Ectodermal cell (in vitro differentiated cells): ENCODE results near the gene PCDHGB1.
"Not testable (repeated sequence)": the region's sequence is repeated elsewhere in the genome, so short reads cannot be mapped to it uniquely, and the experiment has no call there.

Experiments used
- H3K27ac ChIP-seq: 2 replicates; pipeline ENCODE4 v1.7.0; 2013; ENCODE audit warnings: mild to moderate bottlenecking, low read depth, low read length; ENCODE audit not compliant: insufficient read depth, poor library complexity, severe bottlenecking
- H3K27me3 ChIP-seq: 2 replicates; pipeline ENCODE4 v1.7.0; 2013; ENCODE audit warnings: mild to moderate bottlenecking, low read length; ENCODE audit not compliant: insufficient read depth, control insufficient read depth, poor library complexity, severe bottlenecking
- H3K36me3 ChIP-seq: one replicate; pipeline ENCODE4 v1.7.0; 2013; ENCODE audit warnings: low read length; ENCODE audit not compliant: control insufficient read depth, insufficient read depth
- H3K4me1 ChIP-seq: one replicate; pipeline ENCODE4 v1.7.0; 2013; ENCODE audit warnings: low read length; ENCODE audit not compliant: control insufficient read depth, insufficient read depth
- H3K4me3 ChIP-seq: 2 replicates; pipeline ENCODE4 v1.7.0; 2013; ENCODE audit warnings: low read depth, low read length, control low read depth; ENCODE audit not compliant: insufficient read depth
- H3K9me3 ChIP-seq: 2 replicates; pipeline ENCODE4 v1.7.0; 2013; ENCODE audit warnings: mild to moderate bottlenecking, low read length, moderate library complexity; ENCODE audit not compliant: control insufficient read depth
- WGBS, 2 experiments: methylation state at CpG; one replicate each; pipeline ENCODE4 v1.1.7; 2013; ENCODE audit warnings: missing lambda C conversion rate in 2 of 2; 5-methylcytosine and 5-hydroxymethylcytosine counted together

The PCDHGB1 gene

GRCh38 chr5:141345327-141345726, 4.6 kb upstream of the PCDHGB1 start:
- no peaks in the 10 kb centered on the region for H3K4me1 ChIP-seq
- no peak overlapping the region for H3K4me3 ChIP-seq
- no peak overlapping the region for H3K27ac ChIP-seq
- H3K9me3 ChIP-seq, result peaks cover 7% of the 10 kb centered on the region
- WGBS, 2 experiments, result 93% methylated on average over 20 of the region's 20 CpGs
- H3K27me3 ChIP-seq, result no peaks in the 10 kb centered on the region
- no peaks in the 10 kb centered on the region for H3K36me3 ChIP-seq

GRCh38 chr5:141346017-141346416, 3.9 kb upstream of the PCDHGB1 start:
- H3K9me3 ChIP-seq, H3K4me3 ChIP-seq, H3K27ac ChIP-seq, H3K36me3 ChIP-seq, H3K4me1 ChIP-seq, H3K27me3 ChIP-seq: not testable (repeated sequence)
- WGBS, 2 experiments, result 94% methylated on average over 20 to 26 of the region's 35 CpGs

- Histone ChIP-seq H3K27me3 (no peaks in the 10 kb centered on the region), H3K9me3 (peaks cover 2% of the 10 kb centered on the region), H3K27ac (no peak overlapping the region), H3K4me3 (no peak overlapping the region), H3K4me1 (no peaks in the 10 kb centered on the region), H3K36me3 (no peaks in the 10 kb centered on the region)
- WGBS, 2 experiments, result 95 to 96% methylated on average over 28 to 30 of the region's 36 CpGs
Measured at GRCh38 chr5:141351591-141351990, 1.7 kb downstream of the PCDHGB1 start.

DNA sequence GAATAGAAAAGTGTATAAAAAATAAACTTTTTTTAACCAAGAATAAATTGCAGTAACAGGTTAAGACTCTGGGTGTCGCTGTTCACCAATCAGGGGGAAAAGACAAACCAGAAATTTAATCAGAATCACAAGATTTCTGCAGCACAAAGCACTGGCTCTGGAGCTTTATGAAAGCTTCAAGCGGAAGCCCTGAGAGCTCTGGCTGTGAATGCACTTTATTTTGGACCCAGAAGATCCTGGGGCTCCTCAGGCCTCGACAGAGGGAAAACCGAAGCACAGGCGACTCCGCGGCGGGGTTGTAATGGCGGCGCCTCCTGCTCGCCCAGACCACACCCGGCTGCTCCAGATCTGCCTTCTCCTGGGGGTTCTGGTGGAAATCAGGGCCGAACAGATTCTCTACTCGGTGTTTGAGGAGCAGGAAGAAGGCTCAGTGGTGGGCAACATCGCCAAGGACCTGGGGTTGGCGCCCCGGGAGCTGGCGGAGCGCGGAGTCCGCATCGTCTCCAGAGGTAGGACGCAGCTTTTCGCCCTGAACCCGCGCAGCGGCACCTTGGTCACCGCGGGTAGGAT, 5.1 kb downstream of the PCDHGB1 start, which contains the start of gene PCDHGA4:
TSS of gene PCDHGA4 (plus strand) at position 122 of the 570 bp plus-strand sequence. CDS start at position 209, 87 bp downstream.
- Histone ChIP-seq H3K36me3 (no peaks in the 10 kb centered on the region), H3K4me1 (no peaks in the 10 kb centered on the region), H3K9me3 (peaks cover 2% of the 10 kb centered on the region), H3K27ac (no peak within 1 kb of the TSS), H3K27me3 (no peaks in the 10 kb centered on the region), H3K4me3 (no peak within 1 kb of the TSS)
- 94% methylated on average over 29 of the region's 29 CpGs for WGBS, 2 experiments

DNA sequence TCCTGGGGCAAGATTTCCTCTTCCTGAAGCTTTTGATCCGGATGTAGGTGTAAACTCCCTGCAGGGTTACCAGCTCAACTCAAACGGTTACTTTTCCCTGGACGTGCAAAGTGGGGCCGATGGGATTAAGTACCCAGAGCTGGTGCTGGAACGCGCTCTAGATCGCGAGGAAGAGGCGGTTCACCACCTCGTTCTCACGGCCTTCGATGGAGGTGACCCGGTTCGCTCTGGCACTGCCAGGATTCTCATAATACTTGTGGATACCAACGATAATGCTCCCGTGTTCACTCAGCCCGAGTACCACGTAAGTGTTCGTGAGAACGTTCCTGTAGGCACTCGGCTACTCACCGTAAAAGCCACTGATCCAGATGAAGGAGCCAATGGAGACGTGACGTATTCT, 5.7 kb downstream of the PCDHGB1 start:
- 96 to 97% methylated on average over 24 of the region's 24 CpGs for WGBS, 2 experiments
- H3K27ac ChIP-seq, result no peak overlapping the region
- no peak overlapping the region for H3K4me3 ChIP-seq
- no peaks in the 10 kb centered on the region for H3K27me3 ChIP-seq
- peaks cover 5% of the 10 kb centered on the region for H3K9me3 ChIP-seq
- H3K4me1 ChIP-seq, result no peaks in the 10 kb centered on the region
- H3K36me3 ChIP-seq, result no peaks in the 10 kb centered on the region

GRCh38 chr5:141356133-141356532, 6.2 kb downstream of the PCDHGB1 start:
- Histone ChIP-seq H3K4me3 (no peak overlapping the region), H3K9me3 (peaks cover 5% of the 10 kb centered on the region), H3K27ac (no peak overlapping the region), H3K36me3 (no peaks in the 10 kb centered on the region), H3K4me1 (no peaks in the 10 kb centered on the region), H3K27me3 (no peaks in the 10 kb centered on the region)
- 90% methylated on average over 5 of the region's 5 CpGs for WGBS, 2 experiments

DNA sequence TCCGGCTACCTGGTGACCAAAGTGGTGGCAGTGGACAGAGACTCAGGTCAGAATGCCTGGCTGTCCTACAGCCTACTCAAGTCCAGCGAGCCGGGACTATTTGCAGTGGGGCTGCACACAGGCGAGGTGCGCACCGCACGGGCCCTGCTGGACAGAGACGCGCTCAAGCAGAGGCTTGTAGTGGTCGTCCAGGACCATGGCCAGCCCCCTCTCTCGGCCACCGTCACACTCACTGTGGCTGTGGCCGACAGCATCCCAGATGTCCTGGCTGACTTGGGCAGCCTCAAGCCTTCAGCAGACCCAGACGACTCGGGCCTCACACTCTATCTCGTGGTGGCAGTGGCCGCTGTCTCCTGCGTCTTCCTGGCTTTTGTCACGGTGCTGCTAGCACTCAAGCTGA, 7.1 kb downstream of the PCDHGB1 start:
- Histone ChIP-seq H3K4me3 (no peak overlapping the region), H3K9me3 (peaks cover 5% of the 10 kb centered on the region), H3K27ac (no peak overlapping the region), H3K4me1 (no peaks in the 10 kb centered on the region), H3K36me3 (no peaks in the 10 kb centered on the region), H3K27me3 (no peaks in the 10 kb centered on the region)
- 95% methylated on average over 19 of the region's 19 CpGs for WGBS, 2 experiments

DNA sequence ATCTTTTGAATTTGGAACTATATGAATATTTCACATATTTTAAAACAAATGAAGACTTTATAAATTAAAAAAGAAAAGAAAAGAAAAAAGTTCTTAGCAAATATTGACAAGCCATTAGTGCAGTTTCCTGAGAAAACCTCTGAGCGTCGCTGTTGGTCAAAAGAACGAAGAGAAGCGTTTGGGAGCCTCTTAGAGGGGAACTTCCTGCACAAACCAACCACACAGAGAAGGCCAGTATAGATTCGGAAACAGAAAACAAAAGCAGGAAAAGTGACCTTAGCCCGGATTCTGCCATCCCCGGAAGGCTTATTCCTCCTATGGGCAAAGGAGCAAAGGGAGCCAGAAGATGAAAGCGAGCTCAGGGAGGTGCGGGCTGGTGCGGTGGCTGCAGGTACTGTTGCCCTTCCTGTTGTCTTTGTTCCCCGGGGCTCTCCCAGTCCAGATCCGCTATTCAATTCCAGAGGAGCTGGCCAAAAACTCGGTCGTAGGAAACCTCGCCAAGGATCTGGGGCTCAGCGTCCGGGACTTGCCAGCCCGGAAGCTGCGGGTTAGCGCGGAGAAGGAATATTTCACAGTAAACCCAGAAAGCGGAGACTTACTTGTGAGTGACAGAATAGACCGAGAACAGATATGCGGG, 10.0 kb downstream of the PCDHGB1 start, which contains the start of gene PCDHGB2:
TSS of gene PCDHGB2 (plus strand) at position 205 of the 637 bp plus-strand sequence. CDS start at position 347, 142 bp downstream.
- Histone ChIP-seq H3K4me1 (no peaks in the 10 kb centered on the region), H3K4me3 (no peak within 1 kb of the TSS), H3K27ac (no peak within 1 kb of the TSS), H3K36me3 (peaks cover 4% of the 10 kb centered on the region), H3K27me3 (no peaks in the 10 kb centered on the region), H3K9me3 (peaks cover 4% of the 10 kb centered on the region)
- WGBS, 2 experiments, result 89 to 91% methylated on average over 24 of the region's 24 CpGs

DNA sequence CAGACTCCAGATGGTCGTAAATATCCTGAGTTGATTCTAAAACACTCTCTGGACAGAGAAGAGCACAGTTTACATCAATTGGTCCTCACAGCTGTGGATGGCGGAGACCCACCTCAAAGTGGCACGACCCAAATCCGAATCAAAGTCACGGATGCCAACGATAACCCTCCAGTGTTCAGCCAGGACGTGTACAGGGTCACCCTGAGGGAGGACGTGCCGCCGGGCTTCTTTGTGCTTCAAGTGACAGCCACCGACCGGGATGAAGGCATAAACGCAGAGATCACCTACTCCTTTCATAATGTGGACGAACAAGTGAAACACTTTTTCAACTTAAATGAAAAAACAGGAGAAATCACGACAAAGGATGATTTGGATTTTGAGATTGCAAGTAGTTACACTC, 10.8 kb downstream of the PCDHGB1 start:
- Histone ChIP-seq H3K27ac (no peak overlapping the region), H3K27me3 (no peaks in the 10 kb centered on the region), H3K9me3 (peaks cover 4% of the 10 kb centered on the region), H3K4me3 (no peak overlapping the region), H3K4me1 (no peaks in the 10 kb centered on the region), H3K36me3 (peaks cover 4% of the 10 kb centered on the region)
- 93 to 95% methylated on average over 15 of the region's 15 CpGs for WGBS, 2 experiments

DNA sequence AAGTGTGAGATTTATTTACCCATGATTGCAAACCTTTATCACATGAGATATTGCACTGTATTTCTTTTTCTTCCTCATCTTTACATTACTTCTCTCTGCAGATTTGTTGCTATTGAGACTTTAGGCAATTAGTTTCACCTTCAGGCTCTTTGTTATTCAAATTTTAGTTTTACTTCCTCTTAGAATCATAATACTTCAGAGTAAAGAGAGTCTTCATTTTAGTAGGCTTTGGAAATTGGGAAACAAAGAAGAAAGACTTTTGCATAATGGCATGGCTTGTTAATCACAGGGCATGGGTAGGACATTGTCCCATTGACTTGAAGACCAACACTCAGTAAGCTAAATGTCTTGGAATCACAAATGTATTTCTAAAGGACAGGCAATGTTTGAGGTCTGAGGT, 12.8 kb downstream of the PCDHGB1 start:
- H3K4me3 ChIP-seq, result no peak overlapping the region
- H3K4me1 ChIP-seq, result no peaks in the 10 kb centered on the region
- peaks cover 4% of the 10 kb centered on the region for H3K9me3 ChIP-seq

More for the DNA sequence above, 12.8 kb downstream of the PCDHGB1 start:
- Histone ChIP-seq H3K27ac (no peak overlapping the region), H3K27me3 (no peaks in the 10 kb centered on the region), H3K36me3 (peaks cover 4% of the 10 kb centered on the region)
